Parathyroid adenoma (tissue), 2 donors: ENCODE measurements around the gene DRAP1.
A peak's percentile ranks its signal among the peaks of the same experiment; 100 is the strongest.

ENCODE experiments used
- H2AFZ ChIP-seq: fragments of 300-600 bp; sonication (generic); one replicate; pipeline ENCODE4 v1.7.0; 2017; ENCODE audit warnings: antibody characterized with exemption, mild to moderate bottlenecking
- H3K27ac ChIP-seq: fragments of 300-600 bp; sonication (generic); one replicate; pipeline ENCODE4 v1.7.0; 2017
- H3K27me3 ChIP-seq: fragments of 300-600 bp; sonication (generic); one replicate; pipeline ENCODE4 v1.7.0; 2017; ENCODE audit warnings: low read length; ENCODE audit not compliant: control insufficient read depth, insufficient read depth
- H3K36me3 ChIP-seq: fragments of 300-600 bp; sonication (generic); one replicate; pipeline ENCODE4 v1.7.0; 2017; ENCODE audit warnings: low read length; ENCODE audit not compliant: control insufficient read depth, insufficient read depth
- H3K4me1 ChIP-seq: fragments of 300-600 bp; sonication (generic); one replicate; pipeline ENCODE4 v1.7.0; 2017; ENCODE audit warnings: control low read depth
- H3K4me2 ChIP-seq: fragments of 300-600 bp; sonication (generic); one replicate; pipeline ENCODE4 v1.7.0; 2017; ENCODE audit warnings: low read length
- H3K4me3 ChIP-seq: fragments of 300-600 bp; sonication (generic); one replicate; pipeline ENCODE4 v1.7.0; 2017; ENCODE audit warnings: low read depth, low read length
- H3K79me2 ChIP-seq: fragments of 300-600 bp; sonication (generic); one replicate; pipeline ENCODE4 v1.7.0; 2017; ENCODE audit warnings: control low read depth
- H3K9ac ChIP-seq: fragments of 300-600 bp; sonication (generic); one replicate; pipeline ENCODE4 v1.7.0; 2017; ENCODE audit warnings: mild to moderate bottlenecking
- H3K9me3 ChIP-seq: fragments of 300-600 bp; sonication (generic); one replicate; pipeline ENCODE4 v1.7.0; 2017; ENCODE audit warnings: low read length; ENCODE audit not compliant: control insufficient read depth
- CTCF ChIP-seq: fragments of 300-600 bp; sonication (generic); IDR thresholded peaks from one replicate; pipeline ENCODE4 v1.7.0; 2017; ENCODE audit warnings: antibody characterized with exemption, mild to moderate bottlenecking
- donor health status: primary hyperparathyroidism.

DRAP1 gene

GRCh38 chr11:65915821-65916251 is 3.4 kb upstream of the DRAP1 start:
- peaks cover 2% of the 10 kb centered on the region for H3K4me1 ChIP-seq
- no peak overlapping the region for H3K27ac ChIP-seq
- TF ChIP-seq CTCF: no peak
- no peak overlapping the region for H3K4me3 ChIP-seq
- no peak overlapping the region for H2AFZ ChIP-seq
- H3K9ac ChIP-seq: no peak overlapping the region
- H3K4me2 ChIP-seq: no peak overlapping the region
- H3K9me3 ChIP-seq: no peaks in the 10 kb centered on the region
- peaks cover 2% of the 10 kb centered on the region for H3K79me2 ChIP-seq
- no peaks in the 10 kb centered on the region for H3K27me3 ChIP-seq
- no peaks in the 10 kb centered on the region for H3K36me3 ChIP-seq

- no peak overlapping the region for H3K27ac ChIP-seq
Measured at GRCh38 chr11:65916391-65916790, 2.8 kb upstream of the DRAP1 start.

GRCh38 chr11:65917077-65917433 is 2.2 kb upstream of the DRAP1 start:
- TF ChIP-seq CTCF: no peak
- H2AFZ ChIP-seq: no peak overlapping the region
- H3K27ac ChIP-seq: no peak overlapping the region
- no peak overlapping the region for H3K4me3 ChIP-seq
- no peaks in the 10 kb centered on the region for H3K4me1 ChIP-seq
- H3K4me2 ChIP-seq: no peak overlapping the region
- no peaks in the 10 kb centered on the region for H3K36me3 ChIP-seq
- no peak overlapping the region for H3K9ac ChIP-seq
- no peaks in the 10 kb centered on the region for H3K27me3 ChIP-seq
- peaks cover 2% of the 10 kb centered on the region for H3K79me2 ChIP-seq
- no peaks in the 10 kb centered on the region for H3K9me3 ChIP-seq

More at GRCh38 chr11:65916391-65916790, 2.8 kb upstream of the DRAP1 start:
- H3K27me3 ChIP-seq: no peaks in the 10 kb centered on the region
- H3K4me1 ChIP-seq: peaks cover 2% of the 10 kb centered on the region
- H3K79me2 ChIP-seq: peaks cover 2% of the 10 kb centered on the region
- no peaks in the 10 kb centered on the region for H3K9me3 ChIP-seq
- no peak overlapping the region for H3K4me3 ChIP-seq
- H3K9ac ChIP-seq: no peak overlapping the region
- H3K36me3 ChIP-seq: no peaks in the 10 kb centered on the region
- no peak for TF ChIP-seq CTCF
- H2AFZ ChIP-seq: no peak overlapping the region
- H3K4me2 ChIP-seq: no peak overlapping the region

GRCh38 chr11:65917434-65918210 is 1.6 kb upstream of the DRAP1 start:
- peaks cover 2% of the 10 kb centered on the region for H3K79me2 ChIP-seq
- H3K4me1 ChIP-seq: no peaks in the 10 kb centered on the region
- TF ChIP-seq CTCF: no peak
- peak overlapping the region; percentile 86 for H3K4me3 ChIP-seq
- H3K27ac ChIP-seq: no peak overlapping the region
- peak overlapping the region; percentile 96 for H3K4me2 ChIP-seq
- no peaks in the 10 kb centered on the region for H3K36me3 ChIP-seq
- no peaks in the 10 kb centered on the region for H3K9me3 ChIP-seq
- H2AFZ ChIP-seq: no peak overlapping the region
- H3K9ac ChIP-seq: no peak overlapping the region
- no peaks in the 10 kb centered on the region for H3K27me3 ChIP-seq
